ENCODE results near the gene P2RX5. TPM values are rescaled to one million over a fixed set of nuclear protein-coding genes. Genes with fewer than 3 reads are reported as not detected.
"Not testable (repeated sequence)": the region's sequence is repeated elsewhere in the genome, so short reads cannot be mapped to it uniquely, and the experiment has no call there.

Gene P2RX5, protein sequence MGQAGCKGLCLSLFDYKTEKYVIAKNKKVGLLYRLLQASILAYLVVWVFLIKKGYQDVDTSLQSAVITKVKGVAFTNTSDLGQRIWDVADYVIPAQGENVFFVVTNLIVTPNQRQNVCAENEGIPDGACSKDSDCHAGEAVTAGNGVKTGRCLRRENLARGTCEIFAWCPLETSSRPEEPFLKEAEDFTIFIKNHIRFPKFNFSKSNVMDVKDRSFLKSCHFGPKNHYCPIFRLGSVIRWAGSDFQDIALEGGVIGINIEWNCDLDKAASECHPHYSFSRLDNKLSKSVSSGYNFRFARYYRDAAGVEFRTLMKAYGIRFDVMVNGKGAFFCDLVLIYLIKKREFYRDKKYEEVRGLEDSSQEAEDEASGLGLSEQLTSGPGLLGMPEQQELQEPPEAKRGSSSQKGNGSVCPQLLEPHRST
- total RNA-seq: 10 to 100 TPM in 1 of 2 donors, 1 to 10 TPM in 1; 7.7 to 13.5 TPM
- long read RNA-seq, partial matches to known transcripts: 0 of 9 reads
- long read RNA-seq, other reads (novel, unspliced or antisense): 1 of 9 reads

DNA sequence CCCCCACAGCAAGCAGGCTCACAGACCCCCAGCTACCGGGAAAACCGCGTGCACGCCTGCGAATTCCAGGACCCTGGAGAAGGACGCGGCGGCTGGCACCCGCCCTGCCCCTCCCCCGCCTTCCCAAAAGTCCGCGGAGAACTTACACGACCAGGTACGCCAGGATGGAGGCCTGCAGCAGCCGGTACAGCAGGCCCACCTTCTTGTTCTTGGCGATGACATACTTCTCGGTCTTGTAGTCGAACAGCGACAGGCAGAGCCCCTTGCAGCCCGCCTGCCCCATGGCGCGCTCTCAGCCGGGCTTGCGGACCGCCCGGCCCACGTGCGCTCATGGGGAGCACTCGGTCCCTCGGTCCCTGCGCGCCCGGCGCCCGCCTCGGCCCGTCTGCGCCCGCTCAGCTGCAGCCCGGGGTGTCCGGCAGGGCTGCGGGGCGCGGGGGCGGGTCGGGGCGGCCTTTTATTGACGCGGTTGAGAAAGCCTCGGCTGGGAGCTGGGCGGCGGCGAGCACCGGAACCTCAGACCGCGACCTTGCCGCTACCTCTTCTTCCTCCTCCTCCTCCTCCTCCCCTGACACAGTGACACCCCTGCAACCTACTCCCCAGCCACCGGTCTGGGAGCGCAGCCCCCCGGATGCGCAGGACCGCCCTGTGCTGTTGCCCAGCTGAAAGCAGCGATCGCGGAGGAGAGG lies at the start of gene P2RX5:
Gene P2RX5, minus strand, starts transcription at position 433 of the 689 bp plus-strand sequence. Its CDS starts 150 bp downstream, at position 283.
- ATAC-seq: peak; percentile 49 to 66
- DNase-seq: no peak
- intact Hi-C loops (cut with DNase I): no loop called here

DNA sequence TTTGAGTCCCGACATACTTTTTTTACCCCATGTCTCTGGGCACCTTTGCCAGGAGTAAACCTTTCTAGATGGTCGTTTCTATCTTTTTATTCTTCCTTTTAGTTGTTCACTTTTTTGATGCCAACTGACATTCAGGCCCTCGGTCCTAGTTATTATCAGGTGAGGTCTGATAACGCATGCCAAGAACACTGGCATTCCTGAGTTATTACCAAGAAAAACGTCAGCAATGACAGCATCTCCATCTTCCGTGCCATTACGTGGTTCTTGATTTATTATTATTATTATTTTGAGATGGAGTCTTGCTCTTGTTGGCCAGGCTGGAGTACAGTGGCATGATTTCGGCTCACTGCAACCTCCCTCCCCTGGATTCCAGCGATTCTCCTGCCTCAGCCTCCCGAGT lies 49.1 kb upstream of the P2RX5 start:
- ATAC-seq (no peak), DNase-seq (no peak)
- intact Hi-C loops (cut with DNase I): no loop called here

DNA sequence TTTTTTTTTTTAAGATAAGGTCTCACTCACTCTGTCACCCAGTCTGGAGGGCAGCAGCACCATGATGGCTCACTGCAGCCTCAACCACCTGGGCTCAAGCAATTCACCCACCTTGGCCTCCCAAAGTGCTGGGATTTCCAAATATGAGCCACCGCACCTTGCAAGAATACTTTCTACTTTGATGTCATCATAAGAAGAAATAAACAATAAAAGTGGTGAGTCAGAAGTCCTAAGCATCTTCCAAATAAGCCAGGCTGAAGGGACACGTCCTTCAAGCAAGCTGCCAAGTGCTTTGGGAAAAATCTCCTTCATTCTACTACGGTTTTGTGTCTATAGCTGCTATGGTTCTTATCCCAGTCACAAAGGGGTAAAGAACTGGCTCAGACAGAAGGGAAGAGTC lies 48.1 kb upstream of the P2RX5 start:
- DNase-seq (no peak), ATAC-seq (no peak)
- intact Hi-C loops (cut with DNase I): no loop called here

DNA sequence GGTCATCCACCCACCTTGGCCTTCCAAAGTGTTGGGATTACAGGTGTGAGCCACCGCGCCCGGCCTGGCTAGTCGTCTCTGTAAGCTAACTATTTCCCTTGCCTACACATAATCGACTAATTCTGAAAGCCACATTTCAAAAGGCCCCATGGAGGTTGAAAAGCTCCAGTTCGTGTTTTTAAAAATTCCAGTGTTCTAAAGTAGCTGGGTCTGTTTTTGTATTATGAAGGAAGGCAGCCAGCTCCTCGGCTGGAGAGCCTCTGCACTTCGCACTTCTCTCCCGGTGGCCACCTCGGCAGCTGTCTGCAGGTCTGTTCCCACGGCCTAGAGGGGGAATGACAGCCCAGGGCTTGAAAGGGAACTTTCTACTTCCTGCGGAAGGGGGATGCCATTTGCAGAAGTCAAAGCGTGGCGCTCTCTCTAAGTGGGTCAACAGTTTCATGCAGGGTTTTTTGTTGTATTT lies 44.7 kb upstream of the P2RX5 start:
- no peak for DNase-seq
- no peak for ATAC-seq
- intact Hi-C loops (cut with DNase I): no loop called here

DNA sequence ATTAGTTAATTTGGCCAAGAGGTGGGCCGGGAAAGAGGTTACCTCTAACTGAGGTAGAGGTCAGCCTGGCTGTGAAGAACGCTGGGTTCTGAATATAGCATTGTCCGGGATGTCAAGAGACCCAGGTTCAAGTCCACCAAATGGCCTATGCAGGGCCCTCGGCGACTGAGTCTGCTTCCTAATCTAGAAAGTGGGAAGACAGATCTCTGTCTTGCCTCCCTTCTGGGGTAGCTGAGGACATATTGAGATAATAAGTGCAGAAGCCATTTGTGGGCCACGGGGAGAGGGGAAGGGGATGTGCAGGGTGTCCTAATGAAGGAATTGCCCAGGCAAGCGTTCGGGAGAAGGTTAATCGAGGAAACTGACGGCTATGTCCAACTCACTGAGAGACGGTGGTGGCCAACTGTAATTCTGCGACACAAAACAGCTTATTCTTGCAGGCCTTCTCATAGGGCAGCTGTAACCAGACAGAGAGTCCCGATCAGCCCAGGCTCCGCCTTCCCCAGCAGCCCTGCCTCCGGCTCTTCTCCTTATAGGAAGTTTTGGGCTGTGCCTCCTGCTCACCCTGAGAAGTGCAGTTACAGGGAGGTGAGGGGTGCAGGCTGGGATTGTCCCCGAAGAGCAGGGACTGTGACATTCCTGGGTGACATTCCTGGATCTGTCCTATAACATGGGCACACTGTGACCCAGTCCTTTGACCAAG lies 43.6 kb upstream of the P2RX5 start:
- intact Hi-C loops (cut with DNase I): loop anchor here (5.0 to 10.0 kb wide), 5 partner anchors 75 to 338 kb away; partner anchors contain the start of gene NCBP3 (in 1 of the 2)
- ATAC-seq: no peak
- no peak for DNase-seq

DNA sequence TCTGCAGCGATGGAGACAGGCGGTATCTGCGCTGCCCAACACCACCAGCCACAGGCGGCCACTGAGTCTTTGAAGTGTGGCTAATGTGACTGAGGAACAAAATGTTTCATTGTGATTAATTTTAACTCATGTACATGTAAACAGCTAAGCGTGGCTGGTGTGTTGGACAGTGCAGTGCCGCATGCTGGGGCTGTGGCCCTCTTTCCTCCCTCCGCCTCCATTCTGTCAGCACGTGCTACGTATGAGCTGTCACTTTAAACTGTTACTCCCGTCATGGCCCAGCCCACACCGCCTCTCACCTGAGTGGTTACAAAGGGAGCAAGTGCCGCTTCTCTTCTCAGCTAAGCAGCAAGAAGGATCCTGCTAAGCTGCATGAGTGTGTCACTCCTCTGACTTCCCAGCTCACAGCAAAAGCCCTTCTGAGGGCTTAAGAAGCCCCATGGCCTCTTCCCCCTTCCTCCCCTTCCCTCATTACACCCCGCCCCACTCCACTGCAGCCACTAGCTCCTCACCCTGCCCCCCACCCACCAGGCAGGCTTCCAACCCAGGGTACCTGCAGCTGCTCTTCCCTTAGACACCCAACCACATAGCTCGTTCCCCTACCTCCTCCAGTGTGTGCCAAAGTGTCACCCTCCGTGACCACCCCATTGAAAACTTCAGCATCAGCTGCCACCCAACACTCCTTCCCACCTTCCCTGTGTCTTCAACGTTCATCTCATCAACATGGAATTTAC lies 42.8 kb upstream of the P2RX5 start:
- ATAC-seq: peak; percentile 27 to 56
- no peak for DNase-seq
- intact Hi-C loops (cut with DNase I): loop anchor here (5.0 to 10.0 kb wide), 5 partner anchors 76 to 339 kb away; partner anchors contain the start of gene NCBP3 (in 1 of the 2)

DNA sequence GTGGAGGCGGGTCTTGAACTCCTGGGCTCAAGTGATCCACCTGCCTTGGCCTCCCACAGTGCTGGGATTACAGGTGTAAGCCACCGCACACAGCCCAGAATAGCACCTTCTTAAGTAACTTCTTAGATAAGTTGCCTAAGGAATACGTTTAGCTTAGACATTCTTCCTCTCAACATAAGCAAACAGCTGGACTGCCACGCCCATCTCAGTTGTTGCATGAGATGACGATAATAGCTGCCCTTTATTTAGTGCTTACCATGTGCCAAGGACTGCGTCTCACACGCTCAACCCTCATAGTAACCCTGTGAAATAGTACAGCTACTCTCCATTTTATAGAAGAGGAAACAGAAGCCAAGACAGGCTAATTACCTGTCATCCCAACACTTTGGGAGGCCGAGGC lies 39.6 kb upstream of the P2RX5 start:
- no peak for ATAC-seq
- no peak for DNase-seq
- intact Hi-C loops (cut with DNase I): loop anchor here (5.0 to 10.0 kb wide), 5 partner anchors 79 to 342 kb away; partner anchors contain the start of gene NCBP3 (in 1 of the 2)

DNA sequence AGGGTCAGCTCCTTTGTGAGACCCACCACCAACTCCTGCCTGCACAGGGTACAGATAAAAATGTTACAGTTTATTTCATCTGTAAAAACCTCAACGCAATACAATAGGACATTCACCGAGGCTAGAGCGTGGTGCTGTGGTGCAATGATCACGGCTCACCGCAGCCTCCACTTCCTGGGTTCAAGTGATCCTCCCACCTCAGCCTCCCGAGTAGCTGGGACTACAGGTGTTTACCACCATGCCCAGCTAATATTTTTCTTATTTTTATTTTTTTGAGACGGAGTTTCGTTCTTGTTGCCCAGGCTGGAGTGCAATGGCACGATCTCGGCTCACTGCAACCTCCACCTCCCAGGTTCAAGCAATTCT lies 38.9 kb upstream of the P2RX5 start:
- ATAC-seq, DNase-seq: not testable (repeated sequence)
- intact Hi-C loops (cut with DNase I): loop anchor here (5.0 to 10.0 kb wide), 5 partner anchors 80 to 342 kb away; partner anchors contain the start of gene NCBP3 (in 1 of the 2)

DNA sequence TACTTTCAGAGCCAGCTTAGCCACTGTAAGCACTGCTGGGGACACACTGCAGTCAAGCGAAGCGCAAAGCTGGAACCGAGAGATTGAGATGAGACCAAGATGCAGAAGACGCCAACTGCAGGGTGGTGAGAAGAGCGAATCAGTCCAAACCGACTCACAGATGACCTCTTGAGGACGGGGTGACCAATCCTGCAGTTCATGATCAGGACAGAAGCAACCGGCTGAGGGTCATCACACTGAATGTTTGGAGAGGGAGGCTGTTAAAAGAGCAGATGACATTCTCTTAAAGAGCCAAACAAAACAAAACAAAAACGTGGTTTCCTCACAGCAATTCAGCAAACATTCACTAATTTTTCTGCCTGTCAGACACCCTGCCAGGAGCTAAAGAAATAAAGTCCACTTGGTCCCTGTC lies 36.3 kb upstream of the P2RX5 start:
- DNase-seq (no peak), ATAC-seq (peak in 1 of 2 donors; percentile 44)
- intact Hi-C loops (cut with DNase I): loop anchor here (10.0 kb wide), 4 partner anchors 83 to 343 kb away; partner anchors contain the start of gene NCBP3 (in 1 of the 2)

DNA sequence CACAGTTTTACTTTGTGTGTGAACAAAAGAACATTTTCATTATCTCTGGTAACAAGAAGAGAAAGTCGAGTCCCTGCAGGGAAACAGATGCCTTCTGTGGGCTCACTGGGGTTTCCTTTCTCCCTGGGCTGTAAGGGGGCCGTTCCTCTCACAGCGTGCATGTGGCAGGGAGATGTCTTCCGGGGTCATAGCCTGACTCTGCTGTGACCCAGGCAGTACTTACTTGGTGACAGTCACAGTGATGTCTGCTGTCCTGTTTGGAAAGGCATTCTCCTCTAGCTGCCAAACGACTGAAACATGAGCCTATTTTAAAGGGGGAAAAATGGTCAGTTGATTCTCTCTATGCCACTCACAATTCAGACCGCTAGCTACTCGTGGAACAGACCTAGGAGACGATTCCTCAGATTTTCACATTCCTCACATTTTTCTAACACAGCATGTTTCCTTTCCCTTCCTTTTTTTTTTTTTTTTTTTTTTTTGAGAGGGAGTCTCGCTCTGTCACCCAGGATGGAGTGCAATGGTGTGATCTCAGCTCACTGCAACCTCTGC lies 35.0 kb upstream of the P2RX5 start:
- ATAC-seq (peak; percentile 40 to 54), DNase-seq (no peak)
- intact Hi-C loops (cut with DNase I): loop anchor here (10.0 kb wide), 4 partner anchors 84 to 344 kb away; partner anchors contain the start of gene NCBP3 (in 1 of the 2)

DNA sequence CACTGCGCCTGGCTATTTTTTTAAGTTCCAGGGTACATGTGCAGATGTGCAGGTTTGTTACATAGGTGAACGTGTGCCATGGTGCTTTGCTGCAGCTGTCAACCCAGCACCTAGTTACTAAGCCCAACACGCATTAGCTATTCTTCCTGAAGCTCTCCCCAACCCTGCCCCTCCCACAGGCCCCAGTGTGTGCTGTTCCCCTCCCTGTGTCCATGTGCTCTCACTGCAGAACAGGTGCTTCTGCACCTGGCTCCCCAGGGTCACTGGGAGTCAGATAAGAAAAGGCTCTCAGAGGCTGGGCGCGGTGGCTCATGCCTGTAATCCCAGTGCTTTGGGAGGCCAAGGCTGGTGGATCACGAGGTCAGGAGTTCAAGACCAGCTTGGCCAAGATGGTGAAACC lies 33.9 kb upstream of the P2RX5 start:
- no peak for DNase-seq
- no peak for ATAC-seq
- intact Hi-C loops (cut with DNase I): loop anchor here (10.0 kb wide), 4 partner anchors 85 to 345 kb away; partner anchors contain the start of gene NCBP3 (in 1 of the 2)

DNA sequence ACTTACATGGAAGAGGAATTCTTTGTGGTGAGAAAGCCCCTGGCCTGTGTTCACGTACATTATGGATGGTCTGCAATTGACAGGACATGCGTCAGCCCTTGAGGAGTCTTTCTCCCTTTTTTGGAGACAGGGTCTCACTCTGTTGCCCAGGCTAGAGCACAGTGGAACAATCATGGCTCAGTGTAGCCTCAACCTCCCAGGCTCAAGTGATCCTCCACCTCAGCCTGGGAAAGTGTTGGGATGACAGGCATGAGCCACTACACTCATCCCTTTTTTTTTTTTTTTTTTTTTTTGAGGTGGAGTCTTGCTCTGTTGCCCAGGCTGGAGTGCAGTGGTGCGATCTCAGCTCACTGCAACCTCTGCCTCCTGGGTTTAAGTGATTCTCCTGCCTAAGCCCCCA lies 32.1 kb upstream of the P2RX5 start:
- ATAC-seq; intact Hi-C loops (cut with DNase I); DNase-seq: not testable (repeated sequence)

DNA sequence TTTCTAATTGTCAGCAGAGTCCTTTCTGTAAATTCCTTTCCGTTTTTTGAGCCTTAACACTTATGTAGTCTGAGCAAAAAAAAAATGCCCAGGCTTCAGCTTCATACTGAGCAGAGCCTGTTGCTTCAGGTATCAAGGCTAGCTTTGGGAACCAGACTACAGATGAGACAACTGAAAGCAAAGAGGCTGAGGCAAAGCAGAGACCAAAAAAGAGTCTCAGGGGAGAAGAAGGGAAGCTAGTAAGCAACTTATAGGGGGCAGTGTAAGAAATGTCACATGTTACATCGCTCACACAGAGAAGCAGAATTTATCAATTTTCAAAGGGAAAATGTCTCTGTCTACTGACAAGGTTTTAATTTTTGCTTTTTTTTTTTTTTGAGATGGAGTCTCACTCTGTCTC lies 31.1 kb upstream of the P2RX5 start:
- intact Hi-C loops (cut with DNase I): no loop called here
- no peak for ATAC-seq
- DNase-seq: no peak

DNA sequence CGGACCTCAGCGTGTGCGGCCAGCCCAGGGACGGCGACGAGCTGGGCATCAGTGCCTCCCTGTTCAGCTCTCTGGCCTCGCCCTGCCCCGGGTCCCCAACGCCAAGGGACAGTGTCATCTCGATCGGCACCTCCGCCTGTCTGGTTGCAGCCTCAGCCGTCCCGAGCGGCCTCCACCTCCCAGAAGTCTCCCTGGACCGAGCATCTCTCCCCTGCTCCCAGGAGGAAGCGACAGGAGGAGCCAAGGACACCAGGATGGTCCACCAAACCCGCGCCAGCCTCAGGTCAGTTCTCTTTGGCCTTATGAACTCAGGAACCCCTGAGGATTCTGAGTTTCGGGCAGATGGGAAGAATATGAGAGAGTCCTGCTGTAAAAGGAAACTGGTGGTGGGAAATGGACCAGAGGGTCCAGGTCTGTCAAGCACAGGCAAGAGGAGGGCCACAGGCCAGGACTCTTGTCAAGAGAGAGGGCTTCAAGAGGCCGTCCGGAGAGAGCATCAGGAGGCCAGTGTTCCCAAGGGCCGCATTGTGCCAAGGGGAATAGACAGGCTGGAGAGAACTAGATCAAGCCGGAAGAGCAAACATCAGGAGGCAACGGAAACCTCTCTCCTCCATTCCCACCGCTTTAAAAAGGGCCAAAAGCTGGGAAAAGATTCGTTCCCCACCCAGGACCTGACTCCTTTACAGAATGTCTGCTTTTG lies 28.6 kb upstream of the P2RX5 start:
- no peak for ATAC-seq

DNA sequence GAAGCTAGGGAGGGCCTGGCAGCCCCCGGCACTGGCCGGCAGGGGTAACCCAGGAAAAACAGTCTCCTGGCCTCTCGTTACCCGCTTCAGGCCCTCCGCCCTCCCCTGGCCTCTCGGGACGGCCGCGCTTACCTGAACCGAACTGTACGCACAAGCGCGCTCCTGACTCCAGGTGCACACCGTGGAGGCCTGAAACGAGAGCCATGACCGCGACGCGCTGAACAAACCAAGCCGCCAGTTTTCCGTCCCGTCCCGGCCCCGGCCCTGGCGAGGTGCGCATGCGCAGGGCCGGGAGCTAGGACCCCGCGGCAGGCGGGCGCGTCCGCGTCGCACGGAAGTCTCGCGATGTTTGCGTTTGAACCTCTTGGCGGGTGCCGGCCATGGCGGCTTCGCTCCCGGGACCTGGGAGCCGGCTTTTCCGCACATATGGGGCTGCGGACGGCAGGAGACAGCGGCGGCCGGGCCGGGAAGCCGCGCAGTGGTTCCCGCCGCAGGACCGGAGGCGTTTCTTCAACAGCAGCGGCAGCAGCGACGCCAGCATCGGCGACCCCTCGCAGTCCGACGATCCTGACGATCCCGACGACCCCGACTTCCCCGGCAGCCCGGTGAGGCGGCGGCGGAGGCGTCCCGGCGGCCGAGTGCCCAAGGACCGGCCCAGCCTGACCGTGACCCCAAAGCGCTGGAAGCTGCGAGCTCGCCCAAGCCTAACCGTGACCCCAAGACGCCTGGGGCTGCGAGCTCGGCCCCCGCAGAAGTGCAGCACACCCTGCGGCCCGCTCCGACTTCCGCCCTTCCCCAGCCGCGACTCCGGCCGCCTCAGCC lies 27.8 kb upstream of the P2RX5 start, which contains the start of gene HASPIN:
Gene HASPIN, plus strand, starts transcription at position 348 of the 822 bp plus-strand sequence. Its CDS starts 33 bp downstream, at position 381.
- intact Hi-C loops (cut with DNase I): no loop called here
- DNase-seq: peak; percentile 92
- ATAC-seq: peak; percentile 95 to 97

More for the DNA sequence above, 28.6 kb upstream of the P2RX5 start:
- intact Hi-C loops (cut with DNase I): no loop called here
- no peak for DNase-seq

DNA sequence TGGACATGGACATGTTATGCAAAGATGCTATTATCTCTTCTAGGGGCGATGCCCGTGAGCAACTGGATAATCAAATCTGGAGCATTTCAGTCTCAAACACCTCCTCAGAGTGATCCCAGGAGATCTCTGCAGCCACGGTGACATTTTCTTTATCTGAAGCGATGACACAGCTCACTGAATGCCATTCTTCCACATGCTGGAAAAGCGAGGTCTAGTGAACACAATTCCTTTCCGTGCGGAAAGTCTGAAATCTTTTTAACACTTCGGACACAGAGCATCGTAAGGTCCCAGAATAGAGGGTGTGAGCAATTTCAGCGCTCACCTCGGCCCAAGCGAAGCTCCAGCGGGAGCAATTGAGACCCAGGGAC lies 27.2 kb upstream of the P2RX5 start:
- DNase-seq: no peak
- ATAC-seq: no peak
- intact Hi-C loops (cut with DNase I): no loop called here
